ENCODE data around the gene BRF1.
"Not testable (repeated sequence)": the region's sequence is repeated elsewhere in the genome, so short reads cannot be mapped to it uniquely, and the experiment has no call there.

The BRF1 gene

GRCh38 chr14:105337966-105338741 lies 37.4 kb upstream of the BRF1 start:
- Histone ChIP-seq H3K27me3 (ENCODE audit: insufficient read depth, low read length) (no peaks in the 10 kb centered on the region), H3K4me3 (ENCODE audit: low read length) (no peak overlapping the region), H3K4me1 (ENCODE audit: insufficient read depth, low read length) (no peaks in the 10 kb centered on the region), H3K9me3 (ENCODE audit: insufficient read depth, low read depth, low read length) (no peaks in the 10 kb centered on the region), H3K27ac (ENCODE audit: low read length) (no peak overlapping the region), H3K36me3 (ENCODE audit: insufficient read depth, low read depth, low read length) (no peaks in the 10 kb centered on the region), H3K9ac (ENCODE audit: low read depth, low read length) (no peak overlapping the region)

- H3K36me3 ChIP-seq (ENCODE audit: insufficient read depth, low read depth, low read length), result no peaks in the 10 kb centered on the region
- no peaks in the 10 kb centered on the region for H3K9me3 ChIP-seq (ENCODE audit: insufficient read depth, low read depth, low read length)
- H3K4me3 ChIP-seq (ENCODE audit: low read length), result no peak overlapping the region
- H3K27me3 ChIP-seq (ENCODE audit: insufficient read depth, low read length), result no peaks in the 10 kb centered on the region
- H3K27ac ChIP-seq (ENCODE audit: low read length), result no peak overlapping the region
- H3K9ac ChIP-seq (ENCODE audit: low read depth, low read length), result no peak overlapping the region
- no peaks in the 10 kb centered on the region for H3K4me1 ChIP-seq (ENCODE audit: insufficient read depth, low read length)
Measured at GRCh38 chr14:105337433-105337832, 36.6 kb upstream of the BRF1 start.

GRCh38 chr14:105336477-105337287 lies 35.9 kb upstream of the BRF1 start:
- no peaks in the 10 kb centered on the region for H3K36me3 ChIP-seq (ENCODE audit: insufficient read depth, low read depth, low read length)
- H3K27me3 ChIP-seq (ENCODE audit: insufficient read depth, low read length), result no peaks in the 10 kb centered on the region
- H3K4me3 ChIP-seq (ENCODE audit: low read length), result no peak overlapping the region
- no peak overlapping the region for H3K9ac ChIP-seq (ENCODE audit: low read depth, low read length)
- H3K4me1 ChIP-seq (ENCODE audit: insufficient read depth, low read length), result peaks cover 3% of the 10 kb centered on the region; the same call in 1 of the 2 replicates
- no peak overlapping the region for H3K27ac ChIP-seq (ENCODE audit: low read length)
- no peaks in the 10 kb centered on the region for H3K9me3 ChIP-seq (ENCODE audit: insufficient read depth, low read depth, low read length)

GRCh38 chr14:105335735-105336476 lies 35.1 kb upstream of the BRF1 start:
- Histone ChIP-seq H3K4me3 (ENCODE audit: low read length) (no peak overlapping the region), H3K36me3 (ENCODE audit: insufficient read depth, low read depth, low read length) (no peaks in the 10 kb centered on the region), H3K9ac (ENCODE audit: low read depth, low read length) (no peak overlapping the region), H3K27me3 (ENCODE audit: insufficient read depth, low read length) (no peaks in the 10 kb centered on the region), H3K9me3 (ENCODE audit: insufficient read depth, low read depth, low read length) (no peaks in the 10 kb centered on the region), H3K4me1 (ENCODE audit: insufficient read depth, low read length) (peaks cover 5% of the 10 kb centered on the region; the same call in 1 of the 2 replicates), H3K27ac (ENCODE audit: low read length) (no peak overlapping the region)

GRCh38 chr14:105335231-105335542 lies 34.4 kb upstream of the BRF1 start:
- H3K27ac ChIP-seq (ENCODE audit: low read length); H3K9ac ChIP-seq (ENCODE audit: low read depth, low read length); H3K9me3 ChIP-seq (ENCODE audit: insufficient read depth, low read depth, low read length); H3K36me3 ChIP-seq (ENCODE audit: insufficient read depth, low read depth, low read length); H3K4me3 ChIP-seq (ENCODE audit: low read length); H3K27me3 ChIP-seq (ENCODE audit: insufficient read depth, low read length): not testable (repeated sequence)
- peaks cover 12% of the 10 kb centered on the region; the same call in 1 of the 2 replicates for H3K4me1 ChIP-seq (ENCODE audit: insufficient read depth, low read length)

GRCh38 chr14:105334383-105335230 lies 33.8 kb upstream of the BRF1 start:
- H3K9ac ChIP-seq (ENCODE audit: low read depth, low read length), result no peak overlapping the region
- no peaks in the 10 kb centered on the region for H3K27me3 ChIP-seq (ENCODE audit: insufficient read depth, low read length)
- no peak overlapping the region for H3K4me3 ChIP-seq (ENCODE audit: low read length)
- no peaks in the 10 kb centered on the region for H3K9me3 ChIP-seq (ENCODE audit: insufficient read depth, low read depth, low read length)
- H3K27ac ChIP-seq (ENCODE audit: low read length), result no peak overlapping the region
- no peaks in the 10 kb centered on the region for H3K36me3 ChIP-seq (ENCODE audit: insufficient read depth, low read depth, low read length)
- peaks cover 13% of the 10 kb centered on the region; the same call in 1 of the 2 replicates for H3K4me1 ChIP-seq (ENCODE audit: insufficient read depth, low read length)

- H3K4me1 ChIP-seq (ENCODE audit: insufficient read depth, low read length), result peaks cover 13% of the 10 kb centered on the region; the same call in 1 of the 2 replicates
- H3K9ac ChIP-seq (ENCODE audit: low read depth, low read length), result no peak overlapping the region
- H3K4me3 ChIP-seq (ENCODE audit: low read length), result no peak overlapping the region
- H3K36me3 ChIP-seq (ENCODE audit: insufficient read depth, low read depth, low read length), result no peaks in the 10 kb centered on the region
- no peaks in the 10 kb centered on the region for H3K27me3 ChIP-seq (ENCODE audit: insufficient read depth, low read length)
- H3K9me3 ChIP-seq (ENCODE audit: insufficient read depth, low read depth, low read length), result no peaks in the 10 kb centered on the region
- H3K27ac ChIP-seq (ENCODE audit: low read length), result no peak overlapping the region
Measured at GRCh38 chr14:105333613-105334364, 33.0 kb upstream of the BRF1 start.

- H3K27ac ChIP-seq (ENCODE audit: low read length), result no peak overlapping the region
- no peaks in the 10 kb centered on the region for H3K36me3 ChIP-seq (ENCODE audit: insufficient read depth, low read depth, low read length)
- H3K9ac ChIP-seq (ENCODE audit: low read depth, low read length), result no peak overlapping the region
- no peaks in the 10 kb centered on the region for H3K9me3 ChIP-seq (ENCODE audit: insufficient read depth, low read depth, low read length)
- peaks cover 17% of the 10 kb centered on the region; the same call in 1 of the 2 replicates for H3K4me1 ChIP-seq (ENCODE audit: insufficient read depth, low read length)
- H3K27me3 ChIP-seq (ENCODE audit: insufficient read depth, low read length), result no peaks in the 10 kb centered on the region
- no peak overlapping the region for H3K4me3 ChIP-seq (ENCODE audit: low read length)
Measured at GRCh38 chr14:105333020-105333490, 32.3 kb upstream of the BRF1 start.

GRCh38 chr14:105332350-105332874 lies 31.6 kb upstream of the BRF1 start:
- peaks cover 24% of the 10 kb centered on the region; the same call in 1 of the 2 replicates for H3K4me1 ChIP-seq (ENCODE audit: insufficient read depth, low read length)
- no peak overlapping the region for H3K4me3 ChIP-seq (ENCODE audit: low read length)
- no peaks in the 10 kb centered on the region for H3K9me3 ChIP-seq (ENCODE audit: insufficient read depth, low read depth, low read length)
- H3K36me3 ChIP-seq (ENCODE audit: insufficient read depth, low read depth, low read length), result no peaks in the 10 kb centered on the region
- H3K27ac ChIP-seq (ENCODE audit: low read length), result no peak overlapping the region
- H3K9ac ChIP-seq (ENCODE audit: low read depth, low read length), result no peak overlapping the region
- H3K27me3 ChIP-seq (ENCODE audit: insufficient read depth, low read length), result no peaks in the 10 kb centered on the region

- Histone ChIP-seq H3K4me1 (ENCODE audit: insufficient read depth, low read length) (peaks cover 30% of the 10 kb centered on the region; the same call in 1 of the 2 replicates), H3K27me3 (ENCODE audit: insufficient read depth, low read length) (no peaks in the 10 kb centered on the region), H3K36me3 (ENCODE audit: insufficient read depth, low read depth, low read length) (no peaks in the 10 kb centered on the region), H3K27ac (ENCODE audit: low read length) (no peak overlapping the region), H3K9me3 (ENCODE audit: insufficient read depth, low read depth, low read length) (no peaks in the 10 kb centered on the region), H3K9ac (ENCODE audit: low read depth, low read length) (no peak overlapping the region), H3K4me3 (ENCODE audit: low read length) (no peak overlapping the region)
Measured at GRCh38 chr14:105331575-105332349, 31.0 kb upstream of the BRF1 start.

All from iPS-20b (cell line).